GM19099 (cell line): ENCODE data around the gene FKBP6.
"Not testable (repeated sequence)": the region's sequence is repeated elsewhere in the genome, so short reads cannot be mapped to it uniquely, and the experiment has no call there.

Source experiments
- POLR2A ChIP-seq: IDR thresholded peaks from 3 replicates; pipeline ENCODE4 v1.6.1; 2011; ENCODE audit warnings: low read depth; ENCODE audit not compliant: insufficient read length; ENCODE audit errors: extremely low read depth

Gene FKBP6

GRCh38 chr7:73327922-73328321 is at the start of gene FKBP6, which contains the start of gene TRIM50:
FKBP6 (plus strand) TSS chr7:73328161; CDS start chr7:73328429, 268 bp downstream.
TRIM50 (minus strand) TSS chr7:73328082; CDS start chr7:73324787, 3,295 bp downstream.
- TF ChIP-seq POLR2A, result not testable (repeated sequence)

GRCh38 chr7:73303546-73303945 is 24.4 kb upstream of the FKBP6 start:
- TF ChIP-seq POLR2A, result no peak

- no peak for TF ChIP-seq POLR2A
Measured at GRCh38 chr7:73304071-73304470, 23.9 kb upstream of the FKBP6 start.

GRCh38 chr7:73307436-73307835 is 20.5 kb upstream of the FKBP6 start:
- TF ChIP-seq POLR2A, result no peak

GRCh38 chr7:73308074-73308664 is 19.8 kb upstream of the FKBP6 start:
- no peak for TF ChIP-seq POLR2A

GRCh38 chr7:73308665-73309214 is 19.2 kb upstream of the FKBP6 start, which contains the start of gene NSUN5:
NSUN5 (minus strand) TSS chr7:73308826; CDS start chr7:73308790, 36 bp downstream.
- TF ChIP-seq POLR2A, result peak; percentile 90

GRCh38 chr7:73312831-73313520 is 15.0 kb upstream of the FKBP6 start:
- no peak for TF ChIP-seq POLR2A

GRCh38 chr7:73313521-73313906 is 14.4 kb upstream of the FKBP6 start:
- TF ChIP-seq POLR2A, result no peak

- TF ChIP-seq POLR2A, result no peak
Measured at GRCh38 chr7:73314271-73314670, 13.7 kb upstream of the FKBP6 start.

- no peak for TF ChIP-seq POLR2A
Measured at GRCh38 chr7:73316521-73316920, 11.4 kb upstream of the FKBP6 start.

- no peak for TF ChIP-seq POLR2A
Measured at GRCh38 chr7:73328696-73329095, 735 bp downstream of the FKBP6 start.

- no peak for TF ChIP-seq POLR2A
Measured at GRCh38 chr7:73329861-73330581, 2.1 kb downstream of the FKBP6 start.

GRCh38 chr7:73330772-73331171 is 2.8 kb downstream of the FKBP6 start:
- no peak for TF ChIP-seq POLR2A

- no peak for TF ChIP-seq POLR2A
Measured at GRCh38 chr7:73332447-73332846, 4.5 kb downstream of the FKBP6 start.

- TF ChIP-seq POLR2A, result no peak
Measured at GRCh38 chr7:73338321-73338720, 10.4 kb downstream of the FKBP6 start.
